Lung microvascular endothelial cell (primary cell): ENCODE data around the gene INKA2. TPM values are rescaled to one million over a fixed set of nuclear protein-coding genes. Genes with fewer than 3 reads are reported as not detected.
"Not testable (repeated sequence)": the region's sequence is repeated elsewhere in the genome, so short reads cannot be mapped to it uniquely, and the experiment has no call there.

ENCODE experiments used
- DNase-seq, 2 donors: peaks; one replicate each; pipeline versions ENCODE4 v3.0.0 to v3.0.0-alpha.2; 2010; ENCODE audit warnings: low read depth in 2 of 2
- total RNA-seq: library from RNA; depleted of rRNA; stranded (reverse); fragments of >200 nt; gene quantifications from 2 replicates; pipeline ENCODE4 v1.2.1, GENCODE V29; 2014

Gene INKA2
- total RNA-seq, 1 donor from 2014 or later = 12.5 TPM

GRCh38 chr1:111750856-111751255 lies 11.7 kb upstream of the INKA2 start:
- DNase-seq = no peak

- no peak for DNase-seq
Observed at GRCh38 chr1:111749628-111750027, 10.4 kb upstream of the INKA2 start.

GRCh38 chr1:111747947-111748346 lies 8.8 kb upstream of the INKA2 start:
- DNase-seq = no peak

- peak; percentile 90 to 93 for DNase-seq
Observed at GRCh38 chr1:111747282-111747734, 8.1 kb upstream of the INKA2 start.

- DNase-seq = no peak
Observed at GRCh38 chr1:111746614-111746999, 7.4 kb upstream of the INKA2 start.

GRCh38 chr1:111745675-111746613 lies 6.7 kb upstream of the INKA2 start:
- DNase-seq = no peak

GRCh38 chr1:111743679-111744101 lies 4.5 kb upstream of the INKA2 start:
- DNase-seq = peak; percentile 63 to 80

- peak; percentile 48 to 73 for DNase-seq
Observed at GRCh38 chr1:111742938-111743549, 3.8 kb upstream of the INKA2 start.

GRCh38 chr1:111742292-111742691 lies 3.1 kb upstream of the INKA2 start:
- DNase-seq = not testable (repeated sequence)

GRCh38 chr1:111739925-111740765 lies 950 bp upstream of the INKA2 start:
- DNase-seq = peak; percentile 63 to 71

GRCh38 chr1:111738436-111739193 lies 580 bp downstream of the INKA2 start:
- peak; percentile 84 to 89 for DNase-seq

GRCh38 chr1:111738133-111738435 lies 1.1 kb downstream of the INKA2 start:
- DNase-seq = no peak

- DNase-seq = peak; percentile 31 to 60
Observed at GRCh38 chr1:111737216-111738132, 1.7 kb downstream of the INKA2 start.

GRCh38 chr1:111736548-111737215 lies 2.5 kb downstream of the INKA2 start:
- DNase-seq = peak; percentile 67 to 78

GRCh38 chr1:111735858-111736544 lies 3.2 kb downstream of the INKA2 start:
- no peak for DNase-seq

- no peak for DNase-seq
Observed at GRCh38 chr1:111735321-111735720, 3.9 kb downstream of the INKA2 start.

- no peak for DNase-seq
Observed at GRCh38 chr1:111734856-111735255, 4.3 kb downstream of the INKA2 start.

- DNase-seq = no peak
Observed at GRCh38 chr1:111734426-111734825, 4.8 kb downstream of the INKA2 start.

- DNase-seq = no peak
Observed at GRCh38 chr1:111733992-111734341, 5.2 kb downstream of the INKA2 start.
